PFSK-1 (cell line): ENCODE results near the gene TRIM9.

Source experiments
- FOXP2 ChIP-seq: optimal IDR thresholded peaks from 2 replicates; pipeline ENCODE3; 2011; ENCODE audit warnings: borderline replicate concordance, control low read depth, inconsistent platforms; ENCODE audit not compliant: insufficient read depth; ENCODE audit errors: extremely low read length, extremely low read depth
- POLR2AphosphoS5 ChIP-seq: IDR thresholded peaks from 2 replicates; pipeline ENCODE4 v1.6.1; 2012; ENCODE audit warnings: low read depth, mild to moderate bottlenecking, control low read depth, low read length, moderate library complexity
- REST ChIP-seq, 2 experiments: IDR thresholded peaks; 2 replicates each; pipeline versions ENCODE4 v1.6.1 to v1.8.0; 2011 to 2012; ENCODE audit warnings: low read depth in 2 of 2, low read length in 2 of 2, control low read depth in 1 of 2, inconsistent platforms in 1 of 2, mild to moderate bottlenecking in 1 of 2, moderate library complexity in 1 of 2; ENCODE audit not compliant: insufficient read depth in 1 of 2
- SIN3A ChIP-seq: IDR thresholded peaks from 2 replicates; pipeline ENCODE4 v1.6.1; 2012; ENCODE audit warnings: mild to moderate bottlenecking, low read length, moderate library complexity, borderline replicate concordance; ENCODE audit not compliant: insufficient read depth
- TAF1 ChIP-seq: IDR thresholded peaks from 2 replicates; pipeline ENCODE4 v1.6.1; 2012; ENCODE audit warnings: low read length, control low read depth, borderline replicate concordance; ENCODE audit not compliant: insufficient read depth

The TRIM9 gene

GRCh38 chr14:50932592-50933495 is 162.1 kb downstream of the TRIM9 start:
- no peak for TF ChIP-seq REST (IDR thresholded peaks at IDR 0.05; ENCODE audit: insufficient read depth in 1 of 2, low read depth in 2 of 2, low read length in 2 of 2)
- TF ChIP-seq SIN3A, result no peak
- no peak for TF ChIP-seq POLR2AphosphoS5
- TF ChIP-seq TAF1, result no peak
- no peak for TF ChIP-seq FOXP2

- TF ChIP-seq SIN3A (no peak), TAF1 (no peak), POLR2AphosphoS5 (no peak), REST (IDR thresholded peaks at IDR 0.05; ENCODE audit: insufficient read depth in 1 of 2, low read depth in 2 of 2, low read length in 2 of 2) (no peak), FOXP2 (no peak)
These were observed 162.7 kb downstream of the TRIM9 start for GRCh38 chr14:50932156-50932555.

- TF ChIP-seq TAF1, result no peak
- no peak for TF ChIP-seq FOXP2
- no peak for TF ChIP-seq REST (IDR thresholded peaks at IDR 0.05; ENCODE audit: insufficient read depth in 1 of 2, low read depth in 2 of 2, low read length in 2 of 2)
- TF ChIP-seq POLR2AphosphoS5, result no peak
- TF ChIP-seq SIN3A, result no peak
These were observed 163.3 kb downstream of the TRIM9 start for GRCh38 chr14:50931559-50931958.

GRCh38 chr14:50929506-50929905 is 165.4 kb downstream of the TRIM9 start:
- TF ChIP-seq POLR2AphosphoS5 (no peak), FOXP2 (no peak), REST (IDR thresholded peaks at IDR 0.05; ENCODE audit: insufficient read depth in 1 of 2, low read depth in 2 of 2, low read length in 2 of 2) (no peak), SIN3A (no peak), TAF1 (no peak)

- no peak for TF ChIP-seq REST (IDR thresholded peaks at IDR 0.05; ENCODE audit: insufficient read depth in 1 of 2, low read depth in 2 of 2, low read length in 2 of 2)
- no peak for TF ChIP-seq SIN3A
- TF ChIP-seq FOXP2, result no peak
- no peak for TF ChIP-seq POLR2AphosphoS5
- TF ChIP-seq TAF1, result no peak
These were observed 166.8 kb downstream of the TRIM9 start for GRCh38 chr14:50928002-50928635.
